ENCODE results near the gene LRRC8E. TPM values are rescaled to one million over a fixed set of nuclear protein-coding genes. Genes with fewer than 3 reads are reported as not detected.

LRRC8E gene
- total RNA-seq, 1 experiment from 2014 or later = 3.0 TPM

- no peak overlapping the region for H3K27ac Mint-ChIP-seq
- H3K4me3 Mint-ChIP-seq = no peak overlapping the region
- POLR2A ChIA-PET = no interaction called here
- H3K9me3 Mint-ChIP-seq = peaks cover 6% of the 10 kb centered on the region
- H3K27me3 Mint-ChIP-seq (ENCODE audit: low read depth) = peaks cover 16% of the 10 kb centered on the region
- no peaks in the 10 kb centered on the region for H3K4me1 Mint-ChIP-seq
- H3K36me3 Mint-ChIP-seq = no peaks in the 10 kb centered on the region
- ATAC-seq = no peak
- DNase-seq (ENCODE audit: low spot score) = no peak
- CTCF ChIA-PET = interaction anchor here (0.7 to 1.6 kb wide), 3 partner anchors 8 to 25 kb away, joined by 3 to 7 read pairs (median 3); no protein-coding TSS in a partner anchor
- TF ChIP-seq E2F5 (CRISPR knock-in tag; IDR thresholded peaks at IDR 0.05) (no peak), PRDM15 (CRISPR knock-in tag; IDR thresholded peaks at IDR 0.05) (no peak), TEAD4 (CRISPR knock-in tag; IDR thresholded peaks at IDR 0.05) (no peak), NR1H2 (CRISPR knock-in tag; IDR thresholded peaks at IDR 0.05) (no peak), HMGA2 (CRISPR knock-in tag; IDR thresholded peaks at IDR 0.05) (no peak), ZNF281 (CRISPR knock-in tag; IDR thresholded peaks at IDR 0.05) (no peak), JUN (CRISPR knock-in tag; IDR thresholded peaks at IDR 0.05) (no peak), ZNF416 (CRISPR knock-in tag; IDR thresholded peaks at IDR 0.05) (no peak), ZNF317 (CRISPR knock-in tag; IDR thresholded peaks at IDR 0.05; ENCODE audit: borderline replicate concordance, low read depth) (no peak), ZNF138 (CRISPR knock-in tag; conservative IDR thresholded peaks at IDR 0.05) (no peak), CDX4 (CRISPR knock-in tag; IDR thresholded peaks at IDR 0.05; ENCODE audit: borderline replicate concordance) (no peak), AR (CRISPR knock-in tag; IDR thresholded peaks at IDR 0.05) (no peak), FOXP1 (CRISPR knock-in tag; IDR thresholded peaks at IDR 0.05; ENCODE audit: borderline replicate concordance) (no peak), E2F4 (CRISPR knock-in tag; IDR thresholded peaks at IDR 0.05; ENCODE audit: borderline replicate concordance, low read depth) (no peak), ZNF232 (CRISPR knock-in tag; IDR thresholded peaks at IDR 0.05) (no peak), HMGXB4 (CRISPR knock-in tag; IDR thresholded peaks at IDR 0.05) (no peak), USF2 (CRISPR knock-in tag; IDR thresholded peaks at IDR 0.05) (no peak), AFF4 (CRISPR knock-in tag; IDR thresholded peaks at IDR 0.05; ENCODE audit: borderline replicate concordance) (no peak)
Measured at GRCh38 chr19:7844405-7844804, 43.9 kb upstream of the LRRC8E start.

Data from WTC11 (cell line).